Measurements from ENCODE around the gene MLF2. TPM values are rescaled to one million over a fixed set of nuclear protein-coding genes. Genes with fewer than 3 reads are reported as not detected.

Gene MLF2
- total and polyA plus RNA-seq, 10 of the 15 experiments (the other 5 are each of a cell fraction or from before 2014, with no cell fraction given): 13.5 to 222 (median 130) TPM

DNA sequence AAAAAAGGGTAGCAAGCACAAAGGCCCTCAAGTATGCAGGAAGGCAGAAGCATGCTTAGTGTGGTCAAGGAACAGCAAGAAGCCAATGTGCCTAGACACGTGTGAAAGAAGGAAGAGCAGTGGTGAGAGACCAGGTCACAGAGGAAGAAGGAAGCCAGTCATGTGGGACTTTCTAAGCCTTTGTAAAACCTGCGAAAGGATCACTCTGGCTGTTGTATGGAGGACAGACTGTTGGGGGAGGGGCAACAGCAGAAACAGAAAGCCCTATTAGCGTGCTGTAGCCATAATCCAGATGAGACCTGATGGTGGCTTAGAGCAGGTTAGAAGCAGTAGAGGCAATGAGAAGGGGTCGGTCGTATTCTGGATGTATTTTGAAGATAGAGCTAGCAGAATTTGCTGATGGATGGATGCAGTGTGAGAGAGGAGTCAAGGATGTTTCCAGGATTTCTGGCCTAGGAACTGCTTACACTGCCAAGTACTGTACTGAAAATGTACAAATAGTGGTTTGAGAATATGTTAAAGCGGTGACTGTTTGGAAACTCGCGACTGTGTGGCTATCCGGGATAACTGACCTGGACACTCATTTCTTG, 5.7 kb upstream of the MLF2 start:
- POLR2A ChIA-PET: interaction anchor here (1.2 to 2.1 kb wide), 5 partner anchors 8 to 72 kb away, joined by 4 to 7 read pairs (median 4); partner anchors contain the start of gene PTMS
- Histone ChIP-seq H3K27ac (ENCODE audit: control insufficient read depth, insufficient read depth) (no peak overlapping the region), H3K4me3 (no peak overlapping the region), H3K4me2 (ENCODE audit: control insufficient read depth, insufficient read depth) (no peak overlapping the region; the same call in 1 of the 2 replicates), H3K9ac (ENCODE audit: control insufficient read depth, insufficient read depth, low read length) (no peak overlapping the region), H3K27me3 (replicated peaks in 1 of 2; ENCODE audit: control insufficient read depth in 2 of 2, insufficient read depth in 2 of 2, low read length in 1 of 2) (no peaks in the 10 kb centered on the region), H2AFZ (ENCODE audit: control insufficient read depth, low read depth, low read length) (peak overlapping the region; percentile 60), H3K9me3 (replicated peaks; ENCODE audit: control insufficient read depth, insufficient read depth, low read length) (no peaks in the 10 kb centered on the region), H3K4me1 (ENCODE audit: control insufficient read depth, insufficient read depth, low read length) (peaks cover 12% of the 10 kb centered on the region), H3K36me3 (ENCODE audit: control insufficient read depth in 2 of 2, insufficient read depth in 2 of 2, low read length in 1 of 2) (no peaks in the 10 kb centered on the region), H4K20me1 (ENCODE audit: control insufficient read depth, insufficient read depth) (no peaks in the 10 kb centered on the region), H3K79me2 (ENCODE audit: control insufficient read depth, insufficient read depth, low read length) (no peaks in the 10 kb centered on the region)
- RAD21 ChIA-PET (ENCODE audit: unreplicated experiment): interaction anchor here (1.5 to 1.7 kb wide), 2 partner anchors 14 to 22 kb away, joined by 3 read pairs; no protein-coding TSS in a partner anchor
- ATAC-seq (peak; percentile 46), FAIRE-seq (no peak), DNase-seq (ENCODE audit: low read depth, low spot score) (no peak)
- BruUV-seq (replicated peaks): no TSS peak
- SMC1A ChIA-PET (ENCODE audit: uncharacterized antibody, unreplicated experiment): interaction anchor here (1.2 to 1.9 kb wide), 4 partner anchors 10 to 35 kb away, joined by 3 to 7 read pairs (median 4); no protein-coding TSS in a partner anchor
- 64% methylated on average over 9 of the region's 9 CpGs for WGBS (ENCODE audit: insufficient coverage, insufficient replicate concordance, low lambda C conversion rate, missing lambda C conversion rate)
- intact Hi-C loops (cut with micrococcal nuclease; ENCODE audit: unreplicated experiment): no loop called here
- CTCF ChIA-PET: interaction anchor here (1.1 to 10.9 kb wide), 4 partner anchors 8 to 76 kb away, joined by 3 to 221 read pairs (median 7); partner anchors contain the start of genes LAG3 and PTMS
- 0 out of 2 replicates have a peak, but pooled peaks have one; percentile 27 for TF ChIP-seq NBN (IDR thresholded peaks at IDR 0.05)
- no peak for TF ChIP-seq KDM1A (IDR thresholded peaks at IDR 0.05; ENCODE audit: borderline replicate concordance)
- no peak for TF ChIP-seq YBX1 (IDR thresholded peaks at IDR 0.05)
- TF ChIP-seq RB1 (IDR thresholded peaks at IDR 0.05; ENCODE audit: borderline replicate concordance): no peak
- TF ChIP-seq, protein P1, sequence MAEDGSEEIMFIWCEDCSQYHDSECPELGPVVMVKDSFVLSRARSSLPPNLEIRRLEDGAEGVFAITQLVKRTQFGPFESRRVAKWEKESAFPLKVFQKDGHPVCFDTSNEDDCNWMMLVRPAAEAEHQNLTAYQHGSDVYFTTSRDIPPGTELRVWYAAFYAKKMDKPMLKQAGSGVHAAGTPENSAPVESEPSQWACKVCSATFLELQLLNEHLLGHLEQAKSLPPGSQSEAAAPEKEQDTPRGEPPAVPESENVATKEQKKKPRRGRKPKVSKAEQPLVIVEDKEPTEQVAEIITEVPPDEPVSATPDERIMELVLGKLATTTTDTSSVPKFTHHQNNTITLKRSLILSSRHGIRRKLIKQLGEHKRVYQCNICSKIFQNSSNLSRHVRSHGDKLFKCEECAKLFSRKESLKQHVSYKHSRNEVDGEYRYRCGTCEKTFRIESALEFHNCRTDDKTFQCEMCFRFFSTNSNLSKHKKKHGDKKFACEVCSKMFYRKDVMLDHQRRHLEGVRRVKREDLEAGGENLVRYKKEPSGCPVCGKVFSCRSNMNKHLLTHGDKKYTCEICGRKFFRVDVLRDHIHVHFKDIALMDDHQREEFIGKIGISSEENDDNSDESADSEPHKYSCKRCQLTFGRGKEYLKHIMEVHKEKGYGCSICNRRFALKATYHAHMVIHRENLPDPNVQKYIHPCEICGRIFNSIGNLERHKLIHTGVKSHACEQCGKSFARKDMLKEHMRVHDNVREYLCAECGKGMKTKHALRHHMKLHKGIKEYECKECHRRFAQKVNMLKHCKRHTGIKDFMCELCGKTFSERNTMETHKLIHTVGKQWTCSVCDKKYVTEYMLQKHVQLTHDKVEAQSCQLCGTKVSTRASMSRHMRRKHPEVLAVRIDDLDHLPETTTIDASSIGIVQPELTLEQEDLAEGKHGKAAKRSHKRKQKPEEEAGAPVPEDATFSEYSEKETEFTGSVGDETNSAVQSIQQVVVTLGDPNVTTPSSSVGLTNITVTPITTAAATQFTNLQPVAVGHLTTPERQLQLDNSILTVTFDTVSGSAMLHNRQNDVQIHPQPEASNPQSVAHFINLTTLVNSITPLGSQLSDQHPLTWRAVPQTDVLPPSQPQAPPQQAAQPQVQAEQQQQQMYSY (CRISPR knock-in tag; IDR thresholded peaks at IDR 0.05): no peak
- TF ChIP-seq ZZZ3 (IDR thresholded peaks at IDR 0.05; ENCODE audit: control insufficient read depth, insufficient read length, low read depth): no peak
- in situ Hi-C loops (cut with MboI): no loop called here

Data from GM12878 (cell line).